GM12891 (cell line): ENCODE measurements around the gene DNAH7.

Source experiments
- DNase-seq: peaks from one replicate; pipeline ENCODE4 v3.0.0; 2011; ENCODE audit warnings: low spot score; ENCODE audit not compliant: insufficient read length
- FAIRE-seq: peaks from 2 replicates; lab custom pipeline; 2011; peaks lifted over from hg19 to GRCh38; lab: Jason Lieb, UNC
- PAX5 ChIP-seq: IDR thresholded peaks from 2 replicates; pipeline ENCODE4 v1.6.1; 2011; ENCODE audit warnings: low read length, moderate library complexity, mild to moderate bottlenecking; ENCODE audit not compliant: insufficient read depth, severe bottlenecking
- POLR2A ChIP-seq: IDR thresholded peaks from 2 replicates; pipeline ENCODE4 v1.6.1; 2011; ENCODE audit warnings: low read depth, low read length, control low read depth
- POLR2AphosphoS5 ChIP-seq: IDR thresholded peaks from 2 replicates; pipeline ENCODE4 v1.6.1; 2011; ENCODE audit warnings: low read depth, low read length, control low read depth
- POU2F2 ChIP-seq: IDR thresholded peaks from 2 replicates; pipeline ENCODE4 v1.6.1; 2011; ENCODE audit warnings: low read depth, mild to moderate bottlenecking, control low read depth, low read length, moderate library complexity
- SPI1 ChIP-seq: IDR thresholded peaks from 2 replicates; pipeline ENCODE4 v1.6.1; 2011; ENCODE audit warnings: low read depth, low read length, control low read depth
- TAF1 ChIP-seq: IDR thresholded peaks from 2 replicates; pipeline ENCODE4 v1.6.1; 2011; ENCODE audit warnings: low read depth, low read length, control low read depth

Gene DNAH7

DNA sequence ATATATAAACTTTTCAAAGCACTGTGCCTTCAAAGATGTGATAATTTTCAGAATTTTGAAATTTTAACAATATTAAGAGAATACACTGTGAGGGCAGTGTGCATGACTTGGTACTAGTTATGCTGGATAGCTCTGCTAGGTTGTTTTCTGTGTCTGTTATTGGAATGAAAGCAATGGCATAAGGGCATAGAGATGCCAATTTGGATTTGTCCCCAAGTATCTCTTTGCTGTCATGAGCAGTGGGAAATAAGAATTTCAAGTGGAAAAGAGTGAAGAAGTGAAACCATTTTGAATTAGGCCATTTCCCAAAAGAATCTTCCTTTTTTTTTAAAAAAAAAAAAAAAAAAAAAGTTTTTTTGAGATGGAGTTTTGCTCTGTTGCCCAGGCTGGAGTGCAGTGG is 334.8 kb downstream of the DNAH7 start:
- no peak for TF ChIP-seq TAF1
- FAIRE-seq, result no peak
- no peak for DNase-seq

DNA sequence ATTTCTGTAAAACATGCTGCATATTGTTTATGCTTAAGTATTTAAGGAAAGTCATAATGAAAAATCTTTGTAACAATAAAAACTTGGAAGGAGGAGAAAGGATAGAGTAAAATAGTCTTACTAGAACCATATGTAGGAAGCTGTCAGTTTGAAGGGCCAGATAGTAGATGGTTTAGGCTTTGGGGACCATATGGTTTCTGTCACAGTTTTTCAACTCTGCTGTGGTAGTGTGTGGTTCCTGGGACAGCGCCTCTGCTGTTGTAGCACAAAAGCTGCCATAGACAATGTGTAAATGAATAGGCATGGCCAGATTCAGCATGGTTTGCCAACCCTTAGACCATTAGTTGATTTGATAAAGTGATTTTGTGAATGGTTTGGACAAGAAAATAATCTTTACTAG is 336.1 kb downstream of the DNAH7 start:
- no peak for FAIRE-seq
- TF ChIP-seq PAX5 (no peak), SPI1 (no peak), TAF1 (no peak), POLR2A (no peak)

DNA sequence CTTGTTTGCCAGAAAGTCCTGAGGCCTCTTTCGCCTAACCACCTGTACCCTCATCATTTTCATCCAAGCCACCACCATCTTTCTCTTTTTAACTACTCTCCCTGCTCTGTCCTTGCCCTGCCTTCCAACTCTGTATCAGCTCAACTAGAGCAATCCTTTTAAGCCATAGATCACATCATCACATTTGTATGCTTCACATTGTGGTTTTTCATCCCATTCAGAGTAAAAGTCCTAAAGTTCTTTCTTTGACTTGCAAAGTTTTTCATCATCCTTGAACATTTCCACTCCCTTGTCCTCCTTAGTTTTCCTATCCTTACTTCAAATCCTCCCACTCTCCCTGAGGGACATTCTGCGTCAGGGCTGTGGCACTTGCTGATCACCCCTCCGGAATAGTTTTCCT is 337.7 kb downstream of the DNAH7 start:
- DNase-seq, result no peak
- no peak for FAIRE-seq

More for the DNA sequence above, 336.1 kb downstream of the DNAH7 start:
- no peak for DNase-seq

DNA sequence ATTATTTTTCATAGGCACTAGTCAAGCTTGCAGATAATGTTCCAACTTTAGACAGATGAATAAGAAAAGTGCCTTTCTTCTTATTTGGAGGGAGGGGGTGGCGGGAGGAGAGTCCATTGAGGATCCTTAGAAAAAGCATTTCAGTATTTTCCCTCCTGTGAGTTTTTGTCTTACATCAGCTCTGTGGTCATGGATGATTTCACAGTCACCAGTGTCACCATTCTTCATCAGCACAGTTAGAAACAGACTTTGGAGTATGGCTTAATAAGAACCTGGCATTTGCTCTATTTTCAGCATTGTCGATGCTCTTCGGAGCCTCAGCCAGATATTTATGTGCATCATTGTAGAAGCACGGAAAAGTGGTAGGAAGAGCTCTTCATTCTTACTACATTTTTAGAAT is 341.5 kb downstream of the DNAH7 start:
- FAIRE-seq, result no peak
- no peak for DNase-seq
- TF ChIP-seq POU2F2 (no peak), POLR2AphosphoS5 (no peak), SPI1 (no peak), POLR2A (no peak), TAF1 (no peak), PAX5 (no peak)

More for the DNA sequence above, 337.7 kb downstream of the DNAH7 start:
- no peak for TF ChIP-seq POLR2A
- TF ChIP-seq SPI1, result no peak
- TF ChIP-seq POLR2AphosphoS5, result no peak
- no peak for TF ChIP-seq PAX5
- no peak for TF ChIP-seq TAF1
- no peak for TF ChIP-seq POU2F2

DNA sequence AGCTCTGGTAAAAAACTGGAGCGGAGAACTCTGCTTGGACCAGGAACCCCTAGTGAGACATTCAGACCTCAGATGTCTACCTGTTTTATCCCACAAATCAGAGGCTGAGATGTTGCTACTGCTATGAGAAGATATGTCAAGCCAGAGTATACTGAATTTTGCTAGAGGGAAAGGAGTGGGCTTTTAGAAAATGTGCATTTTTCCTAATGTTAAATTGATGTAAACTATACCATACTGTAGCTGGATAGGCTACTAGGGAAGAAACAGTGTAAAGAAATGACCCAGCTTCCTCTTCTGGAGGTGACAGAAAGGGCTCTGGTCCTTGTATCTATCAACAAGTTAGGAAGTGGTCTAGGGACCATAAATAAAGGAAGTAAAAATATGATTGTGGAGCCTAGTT is 346.6 kb downstream of the DNAH7 start:
- no peak for DNase-seq
- no peak for TF ChIP-seq POLR2AphosphoS5
- no peak for TF ChIP-seq POU2F2
- TF ChIP-seq TAF1, result no peak
- no peak for FAIRE-seq

DNA sequence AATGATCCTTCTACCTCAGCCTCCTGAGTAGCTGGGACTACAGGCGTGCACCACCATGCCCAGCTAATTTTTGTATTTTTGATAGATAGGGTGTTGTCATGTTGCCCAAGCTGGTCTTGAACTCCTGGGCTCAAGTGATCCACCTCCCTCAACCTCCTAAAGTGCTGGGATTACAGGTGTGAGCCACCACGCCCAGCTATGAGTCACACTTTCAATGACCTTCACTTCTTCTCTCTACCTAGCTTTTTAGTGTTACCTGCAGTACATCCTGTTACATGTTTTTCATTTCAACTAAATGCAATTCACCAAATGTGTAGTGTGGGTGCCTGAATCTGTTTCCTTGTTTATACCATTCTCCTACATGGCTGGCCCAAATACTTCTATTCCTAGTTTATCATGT is 347.6 kb downstream of the DNAH7 start:
- no peak for FAIRE-seq

DNA sequence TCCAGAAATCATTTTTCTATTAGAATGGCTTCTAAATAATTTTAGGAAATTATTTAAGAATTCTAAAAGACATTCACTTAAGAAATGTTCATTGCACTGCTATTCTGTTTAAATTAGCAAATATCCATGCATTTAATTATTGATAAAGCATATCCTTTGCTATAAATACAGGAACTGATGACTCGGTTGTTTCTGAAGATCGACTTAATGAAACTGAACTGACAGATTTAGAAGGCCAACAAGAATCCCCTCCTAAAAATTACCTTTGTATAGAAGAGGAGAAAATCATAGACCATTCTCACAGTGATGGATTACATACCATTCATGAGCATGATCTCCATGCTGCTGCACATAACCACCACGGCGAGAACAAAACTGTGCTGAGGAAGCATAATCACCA is 352.2 kb downstream of the DNAH7 start:
- DNase-seq (no peak), FAIRE-seq (no peak)
- TF ChIP-seq POLR2A (no peak), POLR2AphosphoS5 (no peak), POU2F2 (no peak), TAF1 (no peak), SPI1 (no peak), PAX5 (no peak)

More for the DNA sequence above, 347.6 kb downstream of the DNAH7 start:
- TF ChIP-seq POU2F2, result no peak
- no peak for TF ChIP-seq POLR2A
- DNase-seq, result no peak

DNA sequence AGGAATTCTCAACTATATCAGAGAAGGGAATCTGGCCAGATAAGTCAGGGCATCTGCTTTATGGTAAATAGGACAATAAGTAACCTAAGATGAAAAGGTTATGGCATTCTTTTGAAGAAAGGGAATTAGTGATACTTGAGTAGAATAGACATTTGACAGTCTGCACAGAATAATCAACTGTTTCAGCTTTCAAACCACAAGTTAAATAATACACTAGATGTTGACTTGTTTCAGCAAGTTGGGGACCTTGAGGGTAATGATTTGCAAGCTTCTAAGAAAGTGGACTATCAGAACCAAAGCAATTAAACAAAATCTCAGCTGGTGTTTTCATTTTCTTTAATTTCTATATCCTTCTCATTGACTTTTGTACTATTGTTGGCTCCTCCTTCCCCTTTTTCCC is 357.2 kb downstream of the DNAH7 start:
- TF ChIP-seq POU2F2 (no peak), PAX5 (no peak), POLR2A (no peak), POLR2AphosphoS5 (no peak), SPI1 (no peak), TAF1 (no peak)
- DNase-seq, result no peak
- FAIRE-seq, result no peak

DNA sequence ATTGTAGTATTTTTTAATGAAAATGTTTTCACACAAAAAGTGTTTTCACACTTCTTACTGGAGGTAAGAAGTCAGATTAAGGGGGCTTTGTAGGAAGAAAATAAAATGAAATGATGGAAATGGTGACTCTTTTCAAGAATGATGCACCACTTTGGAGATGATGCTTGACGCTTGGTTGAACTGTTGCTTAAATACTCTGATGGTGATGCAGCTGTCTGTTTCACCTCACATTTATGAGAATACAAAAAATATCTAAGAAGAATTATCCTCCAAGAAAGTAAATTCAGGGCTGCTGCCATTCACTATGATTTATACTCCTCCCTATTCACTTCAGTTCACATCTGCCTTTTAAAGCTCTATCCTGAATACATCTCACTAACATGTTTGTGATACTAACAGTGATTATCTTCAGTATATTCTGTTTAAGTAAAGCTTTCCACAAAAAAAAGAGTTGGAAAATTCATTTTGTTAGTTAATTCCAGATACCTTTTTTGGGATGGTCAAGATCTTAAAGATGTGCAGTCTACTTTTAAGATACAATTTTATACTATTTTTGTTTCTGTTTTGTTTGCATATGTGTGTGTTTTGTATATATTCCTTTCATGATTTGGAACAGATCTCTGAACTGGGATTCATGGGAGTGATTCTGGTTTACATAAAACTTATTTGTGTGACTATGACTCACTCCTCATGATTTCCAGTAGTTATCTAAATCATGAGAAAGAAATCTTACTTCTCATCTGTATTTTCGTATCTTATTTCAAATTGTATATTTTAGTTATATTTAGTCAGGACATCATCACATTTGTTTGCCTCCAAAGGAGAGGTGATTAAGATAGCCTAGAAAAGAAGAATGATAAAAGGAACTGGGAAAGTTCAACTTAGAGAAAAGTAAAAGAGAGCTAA is 358.5 kb downstream of the DNAH7 start:
- TF ChIP-seq POLR2A (no peak), POLR2AphosphoS5 (no peak), PAX5 (no peak), SPI1 (no peak), TAF1 (no peak), POU2F2 (no peak)
- DNase-seq, result no peak
- FAIRE-seq, result no peak

DNA sequence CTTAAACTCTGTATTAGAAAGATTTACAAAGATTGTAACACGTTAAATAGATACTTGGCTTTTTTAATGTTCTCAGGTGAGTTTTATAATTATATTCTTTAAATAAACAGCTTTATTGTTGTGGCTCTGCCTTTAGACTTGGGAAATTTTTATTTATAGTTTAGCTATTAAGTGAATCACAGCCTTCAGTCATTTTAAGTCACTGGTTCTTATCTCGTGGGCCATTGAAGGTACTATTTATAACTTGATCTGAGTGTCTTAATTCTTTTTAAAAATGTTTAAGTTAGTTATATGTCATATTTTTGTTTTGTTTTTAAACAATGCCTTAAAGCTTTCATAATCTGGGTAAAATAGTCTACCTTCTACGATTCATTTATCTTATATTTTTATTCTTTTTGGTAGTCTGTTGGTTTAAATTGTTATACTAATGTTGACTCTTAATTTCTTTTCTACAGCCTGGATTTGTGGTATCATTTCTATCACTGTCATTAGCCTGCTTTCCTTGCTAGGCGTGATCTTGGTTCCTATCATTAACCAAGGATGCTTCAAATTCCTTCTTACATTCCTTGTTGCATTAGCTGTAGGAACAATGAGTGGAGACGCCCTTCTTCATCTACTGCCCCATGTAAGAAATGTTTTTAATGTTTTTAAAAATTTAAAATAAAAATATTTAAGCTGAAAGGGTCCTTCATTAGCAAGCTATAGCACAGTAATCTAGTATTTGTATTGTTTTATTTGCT is 362.3 kb downstream of the DNAH7 start:
- no peak for FAIRE-seq
- TF ChIP-seq POLR2A, result no peak
- TF ChIP-seq PAX5, result no peak
- TF ChIP-seq POLR2AphosphoS5, result no peak
- no peak for TF ChIP-seq POU2F2
- no peak for TF ChIP-seq SPI1
- TF ChIP-seq TAF1, result no peak
- DNase-seq, result no peak
